ENCODE results near the gene ANAPC5.
"Not testable (repeated sequence)": the region's sequence is repeated elsewhere in the genome, so short reads cannot be mapped to it uniquely, and the experiment has no call there.

ANAPC5 gene

DNA sequence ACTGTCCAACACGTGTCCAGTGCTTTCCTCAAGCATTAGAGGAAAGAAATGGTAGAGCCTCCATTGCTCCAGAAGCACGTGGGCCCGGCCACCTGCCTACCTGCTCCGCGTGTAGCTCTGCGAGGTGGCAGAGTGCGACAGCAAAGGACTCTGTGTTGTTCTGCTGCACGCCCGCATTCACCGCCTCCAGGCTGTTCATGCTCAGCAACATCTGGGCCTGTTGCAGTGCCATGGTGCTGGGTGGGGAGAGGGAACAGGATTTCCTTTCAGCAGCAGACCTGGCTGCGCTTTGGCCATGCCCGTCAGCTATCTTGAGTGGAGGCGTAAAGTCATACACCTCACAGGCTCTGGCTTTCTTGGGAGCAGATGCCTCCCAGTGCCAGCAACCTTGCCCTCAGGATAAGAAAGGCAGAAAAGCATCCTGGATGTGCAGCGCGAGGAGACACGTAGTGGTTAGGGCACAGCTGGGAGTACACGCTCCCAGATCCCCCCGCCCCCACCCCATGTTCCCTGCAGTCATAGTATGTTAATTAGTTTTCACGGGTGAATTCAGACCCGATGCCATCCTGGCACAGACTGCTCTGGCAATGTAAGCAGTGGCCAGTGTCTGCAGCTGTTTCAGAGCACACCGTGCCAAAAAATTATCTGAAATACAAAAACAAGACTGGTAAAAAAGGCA lies 25.1 kb downstream of the ANAPC5 start:
- H3K4me3 ChIP-seq (ENCODE audit: low read depth, low read length): no peak overlapping the region
- TF ChIP-seq, protein P1, sequence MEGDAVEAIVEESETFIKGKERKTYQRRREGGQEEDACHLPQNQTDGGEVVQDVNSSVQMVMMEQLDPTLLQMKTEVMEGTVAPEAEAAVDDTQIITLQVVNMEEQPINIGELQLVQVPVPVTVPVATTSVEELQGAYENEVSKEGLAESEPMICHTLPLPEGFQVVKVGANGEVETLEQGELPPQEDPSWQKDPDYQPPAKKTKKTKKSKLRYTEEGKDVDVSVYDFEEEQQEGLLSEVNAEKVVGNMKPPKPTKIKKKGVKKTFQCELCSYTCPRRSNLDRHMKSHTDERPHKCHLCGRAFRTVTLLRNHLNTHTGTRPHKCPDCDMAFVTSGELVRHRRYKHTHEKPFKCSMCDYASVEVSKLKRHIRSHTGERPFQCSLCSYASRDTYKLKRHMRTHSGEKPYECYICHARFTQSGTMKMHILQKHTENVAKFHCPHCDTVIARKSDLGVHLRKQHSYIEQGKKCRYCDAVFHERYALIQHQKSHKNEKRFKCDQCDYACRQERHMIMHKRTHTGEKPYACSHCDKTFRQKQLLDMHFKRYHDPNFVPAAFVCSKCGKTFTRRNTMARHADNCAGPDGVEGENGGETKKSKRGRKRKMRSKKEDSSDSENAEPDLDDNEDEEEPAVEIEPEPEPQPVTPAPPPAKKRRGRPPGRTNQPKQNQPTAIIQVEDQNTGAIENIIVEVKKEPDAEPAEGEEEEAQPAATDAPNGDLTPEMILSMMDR (IDR thresholded peaks at IDR 0.05; ENCODE audit: insufficient read depth, low read length, missing control alignments): no peak
- ChIA-PET POLR2A (no interaction called here), CTCF (interaction anchor here (10.8 to 16.4 kb wide), 2 partner anchors 7 to 117 kb away, joined by 140 to 371 read pairs; no protein-coding TSS in a partner anchor)
- no peak for DNase-seq (ENCODE audit: low read depth, low spot score)

- POLR2A ChIA-PET: no interaction called here
- TF ChIP-seq, protein P1 (IDR thresholded peaks at IDR 0.05; ENCODE audit: insufficient read depth, low read length, missing control alignments): no peak
- no peak overlapping the region for H3K4me3 ChIP-seq (ENCODE audit: low read depth, low read length)
- no peak for DNase-seq (ENCODE audit: low read depth, low spot score)
- CTCF ChIA-PET: interaction anchor here (10.8 to 16.4 kb wide), 2 partner anchors 8 to 118 kb away, joined by 140 to 371 read pairs; no protein-coding TSS in a partner anchor
These were observed 26.3 kb downstream of the ANAPC5 start for GRCh38 chr12:121325922-121326396.

GRCh38 chr12:121323908-121324307 lies 28.3 kb downstream of the ANAPC5 start:
- ChIA-PET POLR2A (no interaction called here), CTCF (interaction anchor here (10.8 kb wide), 1 partner anchor 10 kb away, joined by 140 read pairs; no protein-coding TSS in a partner anchor)
- TF ChIP-seq, protein P1 (IDR thresholded peaks at IDR 0.05; ENCODE audit: insufficient read depth, low read length, missing control alignments): no peak
- no peak for DNase-seq (ENCODE audit: low read depth, low spot score)
- no peak overlapping the region for H3K4me3 ChIP-seq (ENCODE audit: low read depth, low read length)

DNA sequence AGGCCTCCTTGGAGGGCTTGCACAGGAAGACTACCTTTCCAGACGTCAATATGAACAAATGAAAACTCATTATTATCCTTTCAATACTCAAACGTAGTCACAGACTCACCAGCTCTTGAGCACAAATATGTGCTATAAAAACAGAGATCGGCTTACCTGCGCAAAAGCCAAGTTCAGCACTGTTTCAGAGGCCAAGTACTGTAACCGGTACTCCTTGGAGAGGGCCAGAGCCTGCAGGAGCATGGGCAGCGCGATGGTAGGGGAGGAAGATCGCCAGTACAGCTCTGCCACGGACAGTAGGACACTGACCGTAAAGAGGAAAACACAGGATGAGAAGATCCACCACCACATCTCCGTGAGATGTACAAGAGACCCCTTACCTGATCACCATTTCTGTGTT lies 34.1 kb downstream of the ANAPC5 start:
- no peak for DNase-seq (ENCODE audit: low read depth, low spot score)
- ChIA-PET POLR2A (interaction anchor here (1.0 kb wide), 1 partner anchor 35 kb away, joined by 3 read pairs; no protein-coding TSS in a partner anchor), CTCF (interaction anchor here (2.4 to 10.8 kb wide), 2 partner anchors 16 to 125 kb away, joined by 9 to 140 read pairs; no protein-coding TSS in a partner anchor)
- no peak overlapping the region for H3K4me3 ChIP-seq (ENCODE audit: low read depth, low read length)
- TF ChIP-seq, protein P1 (IDR thresholded peaks at IDR 0.05; ENCODE audit: insufficient read depth, low read length, missing control alignments): no peak

- TF ChIP-seq, protein P1 (IDR thresholded peaks at IDR 0.05; ENCODE audit: insufficient read depth, low read length, missing control alignments): no peak
- CTCF ChIA-PET: interaction anchor here (1.3 to 1.5 kb wide), 2 partner anchors 20 to 128 kb away, joined by 4 to 8 read pairs; no protein-coding TSS in a partner anchor
- no peak for DNase-seq (ENCODE audit: low read depth, low spot score)
- no peak overlapping the region for H3K4me3 ChIP-seq (ENCODE audit: low read depth, low read length)
- POLR2A ChIA-PET: no interaction called here
These were observed 37.8 kb downstream of the ANAPC5 start for GRCh38 chr12:121314431-121314830.

GRCh38 chr12:121310231-121310630 lies 42.0 kb downstream of the ANAPC5 start:
- CTCF ChIA-PET; H3K4me3 ChIP-seq (ENCODE audit: low read depth, low read length); DNase-seq (ENCODE audit: low read depth, low spot score); POLR2A ChIA-PET: not testable (repeated sequence)

- ChIA-PET CTCF (interaction anchor here (4.6 kb wide), 1 partner anchor 26 kb away, joined by 22 read pairs; no protein-coding TSS in a partner anchor), POLR2A (interaction anchor here (0.7 kb wide), 1 partner anchor 229 kb away, joined by 4 read pairs; no protein-coding TSS in a partner anchor)
- not testable (repeated sequence) for H3K4me3 ChIP-seq (ENCODE audit: low read depth, low read length); DNase-seq (ENCODE audit: low read depth, low spot score)
These were observed 44.8 kb downstream of the ANAPC5 start for GRCh38 chr12:121307397-121307796.
